CD14-positive monocyte (primary cell): ENCODE measurements around the gene PCDHB6. TPM values are rescaled to one million over a fixed set of nuclear protein-coding genes. Genes with fewer than 3 reads are reported as not detected.

Experiments
- DNase-seq, 3 donors: peaks; one replicate each; pipeline ENCODE4 v3.0.0-alpha.2; 2011 to 2022
- H2AFZ ChIP-seq: 2 replicates; pipeline ENCODE4 v1.6.0; 2012; ENCODE audit warnings: mild to moderate bottlenecking, low read depth, low read length, inconsistent platforms; ENCODE audit not compliant: insufficient read depth, poor library complexity, severe bottlenecking
- H3K27ac ChIP-seq, 2 donors: 1 replicate in 1 of 2; 2 replicates in 1 of 2; pipeline ENCODE4 v1.5.1; 2012 to 2013; ENCODE audit warnings: low read length in 2 of 2, control low read depth in 1 of 2, inconsistent platforms in 1 of 2, low read depth in 1 of 2, mild to moderate bottlenecking in 1 of 2
- H3K27me3 ChIP-seq, 2 donors: one replicate each; pipeline versions ENCODE4 v1.6.0 to v1.6.1; 2011 to 2013; ENCODE audit warnings: low read length in 2 of 2; ENCODE audit not compliant: control insufficient read depth in 2 of 2, insufficient read depth in 2 of 2
- H3K36me3 ChIP-seq, 2 donors: replicated peaks in 1 of 2; 1 replicate in 1 of 2; 2 replicates in 1 of 2; pipeline versions ENCODE4 v1.5.1 to v1.6.1; 2012 to 2013; ENCODE audit warnings: low read length in 2 of 2, control low read depth in 1 of 2, inconsistent platforms in 1 of 2, mild to moderate bottlenecking in 1 of 2; ENCODE audit not compliant: insufficient read depth in 2 of 2, control insufficient read depth in 1 of 2
- H3K4me1 ChIP-seq, 2 donors: 1 replicate in 1 of 2; 2 replicates in 1 of 2; pipeline versions ENCODE4 v1.5.1 to v1.6.1; 2012 to 2013; ENCODE audit warnings: low read length in 2 of 2, control low read depth in 1 of 2, inconsistent platforms in 1 of 2, mild to moderate bottlenecking in 1 of 2, moderate library complexity in 1 of 2; ENCODE audit not compliant: insufficient read depth in 2 of 2, control insufficient read depth in 1 of 2
- H3K4me2 ChIP-seq: replicated peaks from 2 replicates; pipeline ENCODE3; 2012; ENCODE audit warnings: low read length, moderate library complexity, mild to moderate bottlenecking; ENCODE audit not compliant: poor library complexity, severe bottlenecking; ENCODE audit errors: extremely low read depth
- H3K4me3 ChIP-seq, 3 experiments: fragments of 200-600 bp in 1 of 3; sonication (generic) in 1 of 3; replicated peaks in 1 of 3; 1 replicate in 2 of 3; 2 replicates in 1 of 3; pipeline ENCODE4 v1.5.1; 2011 to 2013; ENCODE audit warnings: low read length in 3 of 3, mild to moderate bottlenecking in 3 of 3, control low read depth in 2 of 3, low read depth in 2 of 3, inconsistent platforms in 1 of 3, moderate library complexity in 1 of 3
- H3K79me2 ChIP-seq: 2 replicates; pipeline ENCODE4 v1.6.0; 2012; ENCODE audit warnings: mild to moderate bottlenecking, control low read depth, inconsistent platforms, low read length, moderate library complexity; ENCODE audit not compliant: insufficient read depth
- H3K9ac ChIP-seq: 2 replicates; pipeline ENCODE4 v1.6.0; 2017; ENCODE audit warnings: low read length, mild to moderate bottlenecking; ENCODE audit not compliant: insufficient read depth, poor library complexity, severe bottlenecking
- H3K9me3 ChIP-seq, 2 donors: replicated peaks in 1 of 2; 1 replicate in 1 of 2; 2 replicates in 1 of 2; pipeline versions ENCODE4 v1.5.1 to v1.6.1; 2012 to 2013; ENCODE audit warnings: low read length in 2 of 2, control low read depth in 1 of 2; ENCODE audit not compliant: control insufficient read depth in 1 of 2, insufficient read depth in 1 of 2
- H4K20me1 ChIP-seq: 2 replicates; pipeline ENCODE4 v1.6.0; 2012; ENCODE audit warnings: mild to moderate bottlenecking, low read length, control low read depth, moderate library complexity; ENCODE audit not compliant: insufficient read depth
- H3K27ac Mint-ChIP-seq, 7 donors: one replicate each; pipeline ENCODE4 v1.8.0; 2020; ENCODE audit warnings: mild to moderate bottlenecking in 7 of 7, mixed read lengths in 7 of 7, moderate library complexity in 6 of 7, inconsistent platforms in 2 of 7
- H3K27me3 Mint-ChIP-seq, 3 donors: one replicate each; pipeline ENCODE4 v1.8.0; 2021 to 2022; ENCODE audit warnings: low read depth in 3 of 3, mild to moderate bottlenecking in 3 of 3, mixed read lengths in 3 of 3, moderate library complexity in 3 of 3, inconsistent platforms in 1 of 3
- H3K36me3 Mint-ChIP-seq, 2 donors: one replicate each; pipeline ENCODE4 v1.8.0; 2020; ENCODE audit warnings: mixed read lengths in 2 of 2, inconsistent platforms in 1 of 2, mild to moderate bottlenecking in 1 of 2
- H3K4me1 Mint-ChIP-seq: one replicate; pipeline ENCODE4 v1.8.0; 2020; ENCODE audit warnings: mild to moderate bottlenecking, mixed read lengths
- H3K4me3 Mint-ChIP-seq, 2 donors: one replicate each; pipeline ENCODE4 v1.8.0; 2020; ENCODE audit warnings: mild to moderate bottlenecking in 2 of 2, mixed read lengths in 2 of 2, moderate library complexity in 1 of 2
- H3K9me3 Mint-ChIP-seq, 7 donors: one replicate each; pipeline ENCODE4 v1.8.0; 2020 to 2022; ENCODE audit warnings: mixed read lengths in 7 of 7, mild to moderate bottlenecking in 6 of 7, moderate library complexity in 6 of 7, inconsistent platforms in 2 of 7
- CTCF ChIP-seq: fragments of 200-600 bp; IDR thresholded peaks from one replicate; pipeline ENCODE4 v1.8.0; 2022; ENCODE audit warnings: antibody characterized with exemption, mild to moderate bottlenecking
- WGBS: methylation state at CpG from one replicate; pipeline ENCODE4 v1.1.5; 2013; ENCODE audit warnings: missing lambda C conversion rate; ENCODE audit not compliant: insufficient coverage; 5-methylcytosine and 5-hydroxymethylcytosine counted together
- intact Hi-C, 2 donors: fragments of 100-400 bp; cut with micrococcal nuclease; formaldehyde crosslinking; loops; one replicate each; pipeline versions ENCODE4 v1.15.0 to v1.15.1; 2023
- polyA plus RNA-seq, 3 donors: library from polyadenylated mRNA; depleted of rRNA in 1 of 3; unstranded in 2 of 3; stranded (reverse) in 1 of 3; fragments of 300-500 nt in 2 of 3; fragments of >200 nt in 1 of 3; fragmentation: Illumina TruSeq in 2 of 3; gene quantifications; 1 replicate in 2 of 3; 2 replicates in 1 of 3; pipeline ENCODE4 v1.2.3, GENCODE V29; 2012 to 2021

PCDHB6 gene
- polyA plus RNA-seq, 3 donors: not detected

- no peaks in the 10 kb centered on the region for H3K4me1 Mint-ChIP-seq
- peaks cover 2 to 15% (median 13%) of the 10 kb centered on the region in 3 donors for H3K27me3 Mint-ChIP-seq
These were observed 22.6 kb upstream of the PCDHB6 start for GRCh38 chr5:141127305-141127704.

GRCh38 chr5:141135030-141135717 is 14.7 kb upstream of the PCDHB6 start, which contains the start of gene PCDHB5:
Gene PCDHB5, plus strand, starts transcription at chr5:141135206. Its CDS starts 229 bp downstream, at chr5:141135435.
- H3K27ac Mint-ChIP-seq: no peak within 1 kb of the TSS
- TF ChIP-seq CTCF: no peak
- 28% methylated on average over 21 of the region's 22 CpGs for WGBS
- peaks cover 0 to 6% of the 10 kb centered on the region in 2 donors for H3K27me3 ChIP-seq
- H3K4me3 Mint-ChIP-seq: peak within 1 kb of the TSS in 1 of 2 donors; percentile 36
- peaks cover 1 to 19% (median 3%) of the 10 kb centered on the region in 3 donors for H3K27me3 Mint-ChIP-seq
- H3K4me1 ChIP-seq: no peaks in the 10 kb centered on the region
- H3K9me3 ChIP-seq: peaks cover 27 to 28% of the 10 kb centered on the region in 2 donors
- no peak within 1 kb of the TSS for H3K27ac ChIP-seq
- intact Hi-C loops: no loop called here
- DNase-seq: no peak
- H3K79me2 ChIP-seq: no peaks in the 10 kb centered on the region
- H3K4me1 Mint-ChIP-seq: no peaks in the 10 kb centered on the region
- no peak within 1 kb of the TSS for H3K4me3 ChIP-seq
- no peaks in the 10 kb centered on the region for H3K36me3 ChIP-seq
- no peak within 1 kb of the TSS for H3K9ac ChIP-seq
- H3K4me2 ChIP-seq: no peak within 1 kb of the TSS
- no peaks in the 10 kb centered on the region for H4K20me1 ChIP-seq
- no peaks in the 10 kb centered on the region for H3K36me3 Mint-ChIP-seq
- H2AFZ ChIP-seq: no peak within 1 kb of the TSS
- peaks cover 27 to 45% (median 37%) of the 10 kb centered on the region in 7 donors for H3K9me3 Mint-ChIP-seq

More at GRCh38 chr5:141127305-141127704, 22.6 kb upstream of the PCDHB6 start:
- no peaks in the 10 kb centered on the region for H3K36me3 ChIP-seq
- H4K20me1 ChIP-seq: no peaks in the 10 kb centered on the region
- no peak for TF ChIP-seq CTCF
- H3K27ac Mint-ChIP-seq: no peak overlapping the region
- intact Hi-C loops: no loop called here
- no peak overlapping the region for H3K4me3 Mint-ChIP-seq
- H3K4me2 ChIP-seq: no peak overlapping the region
- no peaks in the 10 kb centered on the region for H3K79me2 ChIP-seq
- H3K4me1 ChIP-seq: no peaks in the 10 kb centered on the region
- H3K9me3 Mint-ChIP-seq: peaks cover 15 to 28% (median 20%) of the 10 kb centered on the region in 7 donors
- no peak overlapping the region for H3K4me3 ChIP-seq
- DNase-seq: no peak
- WGBS: no CpG with 5 or more reads among the region's 1 CpG
- H3K36me3 Mint-ChIP-seq: no peaks in the 10 kb centered on the region
- no peak overlapping the region for H3K9ac ChIP-seq
- no peak overlapping the region for H3K27ac ChIP-seq
- H3K9me3 ChIP-seq: peaks cover 10 to 12% of the 10 kb centered on the region in 2 donors
- peaks cover 0 to 3% of the 10 kb centered on the region in 2 donors for H3K27me3 ChIP-seq
- no peak overlapping the region for H2AFZ ChIP-seq
